ENCODE data around the gene JAK3.

DNA sequence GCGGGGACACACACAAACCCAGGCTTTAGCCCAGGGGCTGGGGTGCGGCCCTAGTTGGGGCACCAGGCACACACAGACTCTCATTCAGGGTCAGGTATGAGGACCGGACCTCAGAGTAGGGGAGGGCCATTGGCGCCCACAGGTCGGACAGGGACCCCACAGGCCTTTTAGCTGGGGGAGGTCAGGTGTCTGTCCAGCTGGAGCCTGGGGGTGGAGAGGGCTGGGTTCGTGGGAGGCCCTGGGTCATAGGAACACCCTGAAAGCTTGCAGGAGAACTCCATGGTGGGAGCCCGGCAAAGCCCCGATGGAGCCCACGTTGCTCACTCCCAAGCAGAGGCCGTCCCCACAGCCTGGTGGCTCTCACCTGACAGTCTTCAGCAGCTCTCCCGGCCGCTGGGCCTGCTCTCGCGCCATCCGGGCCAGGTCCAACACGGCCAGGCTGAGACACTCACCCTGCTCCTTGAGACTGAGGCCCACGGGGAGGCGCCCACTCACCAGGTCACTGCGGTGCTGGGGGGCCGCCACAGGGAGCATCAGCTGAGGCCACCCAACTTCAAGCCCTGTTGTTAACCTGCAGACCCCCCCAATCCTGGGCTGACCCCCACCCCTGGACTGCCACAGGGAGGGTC is 5.0 kb downstream of the JAK3 start:
- TF ChIP-seq POLR2AphosphoS5 (IDR thresholded peaks at IDR 0.05): no peak
- no peak for TF ChIP-seq POLR2A (IDR thresholded peaks at IDR 0.05)
- TF ChIP-seq, protein P1, sequence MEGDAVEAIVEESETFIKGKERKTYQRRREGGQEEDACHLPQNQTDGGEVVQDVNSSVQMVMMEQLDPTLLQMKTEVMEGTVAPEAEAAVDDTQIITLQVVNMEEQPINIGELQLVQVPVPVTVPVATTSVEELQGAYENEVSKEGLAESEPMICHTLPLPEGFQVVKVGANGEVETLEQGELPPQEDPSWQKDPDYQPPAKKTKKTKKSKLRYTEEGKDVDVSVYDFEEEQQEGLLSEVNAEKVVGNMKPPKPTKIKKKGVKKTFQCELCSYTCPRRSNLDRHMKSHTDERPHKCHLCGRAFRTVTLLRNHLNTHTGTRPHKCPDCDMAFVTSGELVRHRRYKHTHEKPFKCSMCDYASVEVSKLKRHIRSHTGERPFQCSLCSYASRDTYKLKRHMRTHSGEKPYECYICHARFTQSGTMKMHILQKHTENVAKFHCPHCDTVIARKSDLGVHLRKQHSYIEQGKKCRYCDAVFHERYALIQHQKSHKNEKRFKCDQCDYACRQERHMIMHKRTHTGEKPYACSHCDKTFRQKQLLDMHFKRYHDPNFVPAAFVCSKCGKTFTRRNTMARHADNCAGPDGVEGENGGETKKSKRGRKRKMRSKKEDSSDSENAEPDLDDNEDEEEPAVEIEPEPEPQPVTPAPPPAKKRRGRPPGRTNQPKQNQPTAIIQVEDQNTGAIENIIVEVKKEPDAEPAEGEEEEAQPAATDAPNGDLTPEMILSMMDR (IDR thresholded peaks at IDR 0.05): no peak
